Aorta (tissue), 5 donors: ENCODE measurements around the gene RALGAPA1. TPM values are rescaled to one million over a fixed set of nuclear protein-coding genes. Genes with fewer than 3 reads are reported as not detected.
A peak's percentile ranks its signal among the peaks of the same experiment; 100 is the strongest.
"Not testable (repeated sequence)": the region's sequence is repeated elsewhere in the genome, so short reads cannot be mapped to it uniquely, and the experiment has no call there.

ENCODE experiments used
- ATAC-seq: fragments of 200-7000 bp; cut with Tn5 transposase; one replicate; pipeline ENCODE4 v1.9.1; 2022; ENCODE audit warnings: moderate library complexity; ENCODE audit not compliant: low FRiP score
- DNase-seq, 2 donors: peaks; one replicate each; pipeline ENCODE4 v3.0.0-alpha.2; 2020
- H3K27ac ChIP-seq, 2 donors: one replicate each; pipeline ENCODE4 v1.5.1; 2013; ENCODE audit warnings: low read length in 2 of 2, mild to moderate bottlenecking in 2 of 2, moderate library complexity in 2 of 2, control low read depth in 1 of 2, inconsistent platforms in 1 of 2, low read depth in 1 of 2
- H3K27me3 ChIP-seq, 2 donors: one replicate each; pipeline ENCODE4 v1.6.1; 2013; ENCODE audit warnings: control low read depth in 1 of 2, low read length in 1 of 2, mild to moderate bottlenecking in 1 of 2, moderate library complexity in 1 of 2; ENCODE audit not compliant: insufficient read depth in 2 of 2, control insufficient read depth in 1 of 2
- H3K36me3 ChIP-seq, 2 donors: one replicate each; pipeline ENCODE4 v1.6.1; 2013; ENCODE audit warnings: control low read depth in 1 of 2, low read length in 1 of 2, mild to moderate bottlenecking in 1 of 2; ENCODE audit not compliant: insufficient read depth in 2 of 2, control insufficient read depth in 1 of 2
- H3K4me1 ChIP-seq, 2 donors: one replicate each; pipeline ENCODE4 v1.6.1; 2013; ENCODE audit warnings: low read length in 2 of 2, control low read depth in 1 of 2, mild to moderate bottlenecking in 1 of 2, moderate library complexity in 1 of 2; ENCODE audit not compliant: insufficient read depth in 2 of 2, control insufficient read depth in 1 of 2
- H3K4me3 ChIP-seq, 2 donors: one replicate each; pipeline ENCODE4 v1.5.1; 2013; ENCODE audit warnings: low read length in 2 of 2, control low read depth in 1 of 2, mild to moderate bottlenecking in 1 of 2
- H3K9me3 ChIP-seq: one replicate; pipeline ENCODE4 v1.6.1; 2013; ENCODE audit warnings: mild to moderate bottlenecking, low read length; ENCODE audit not compliant: control insufficient read depth
- WGBS, 2 donors: extraction: QIAGEN DNeasy Blood & Tissue Kit; methylation state at CpG; one replicate each; pipeline ENCODE4 v1.1.7; 2013; 5-methylcytosine and 5-hydroxymethylcytosine counted together
- intact Hi-C, 2 donors: fragments of 100-400 bp; cut with DNase I; formaldehyde crosslinking; loops; one replicate each; pipeline versions ENCODE4 v1.14.2 to v1.15.0; 2022
- long read RNA-seq, 2 donors: library from polyadenylated mRNA; unstranded; transcript quantifications; one replicate each; pipeline ENCODE4 v2.0.0, GENCODE V29; 2020 to 2021
- polyA plus RNA-seq, 2 donors: library from polyadenylated mRNA; stranded (reverse); fragments of 200-250 nt; gene quantifications; one replicate each; pipeline ENCODE4 v1.2.3, GENCODE V29; 2013
- total RNA-seq, 2 donors: library from RNA; stranded (reverse); fragmentation: NEBNext Ultra II Directional; extraction: Animal tissue kit (Norgen Biotek cat#: 25700); gene quantifications; one replicate each; pipeline ENCODE4 v1.2.1, GENCODE V29; 2021
- donor health status: healthy with polysubstance abuse.
- donor health status: Bipolar disorder and iron deficiency.
- donor health status: DM: no; HTN: no; CAD: no.
- donor health status: DM: no; HTN: no; CAD: no.
- donor health status: DM: yes; HTN: yes; CAD: no.

Gene RALGAPA1
- total RNA-seq (10 to 100 TPM; 90.8 to 91.0 TPM), polyA plus RNA-seq (10 to 100 TPM in 1 of 2 donors, 1 to 10 TPM in 1; 5.1 to 21.6 TPM)
- long read RNA-seq, donor 1, partial matches to known transcripts, result 40 of 55 reads
- long read RNA-seq, donor 1, other reads (novel, unspliced or antisense), result 15 of 55 reads
- long read RNA-seq, donor 2, partial matches to known transcripts, result 8 of 21 reads
- long read RNA-seq, donor 2, other reads (novel, unspliced or antisense), result 12 of 21 reads

DNA sequence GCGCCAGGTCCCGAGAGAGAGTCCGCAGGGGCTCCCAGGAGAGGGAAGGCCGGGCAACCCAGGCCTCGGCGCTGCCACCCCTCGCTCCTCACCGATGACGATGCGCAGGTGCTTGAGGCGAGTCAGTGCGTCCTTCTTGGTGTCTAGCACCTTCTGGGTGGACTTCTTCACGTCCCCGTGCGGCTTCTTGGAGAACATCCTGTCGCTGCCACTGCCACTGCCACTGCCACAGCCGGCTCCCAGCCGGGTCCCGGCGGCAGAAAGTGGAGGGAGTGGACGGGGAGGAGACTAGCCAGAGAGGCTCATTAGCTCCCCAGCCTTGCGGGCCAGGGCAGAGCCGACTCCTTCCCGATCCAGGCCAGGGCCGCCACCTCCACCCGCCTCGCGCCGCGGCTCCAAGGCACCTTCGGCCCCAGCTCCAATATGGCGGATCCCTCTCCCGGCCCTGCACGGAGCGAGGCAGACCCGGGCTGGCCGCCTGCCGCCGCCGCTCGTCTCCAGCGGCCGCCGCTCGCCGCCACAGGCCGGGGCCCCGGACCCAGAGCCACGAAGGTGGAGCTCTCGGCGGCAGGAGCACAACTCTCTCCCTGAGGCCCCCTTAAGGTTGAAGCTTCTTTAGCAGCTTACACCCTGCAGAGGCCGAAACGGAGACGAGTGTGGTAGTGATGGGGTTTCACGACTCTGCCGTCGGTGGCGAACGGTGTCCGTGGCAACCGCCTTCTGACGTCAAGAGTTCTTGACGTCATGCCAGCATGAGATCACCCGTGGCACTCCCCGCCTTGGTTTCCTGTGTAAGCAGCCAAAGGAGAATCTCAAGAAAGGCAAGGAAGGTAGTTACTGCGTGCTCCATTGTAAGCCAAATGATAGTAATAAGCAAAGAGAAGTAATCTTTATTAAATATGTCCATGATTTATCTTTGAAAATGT lies at the start of gene RALGAPA1:
TSS of gene RALGAPA1 (minus strand) at position 658 of the 926 bp plus-strand sequence. CDS start at position 198, 460 bp downstream.
- peak within 1 kb of the TSS; percentile 43 to 49 for H3K4me3 ChIP-seq
- H3K9me3 ChIP-seq, intact Hi-C loops, H3K4me1 ChIP-seq, H3K27me3 ChIP-seq, H3K36me3 ChIP-seq: not testable (repeated sequence)
- WGBS, 2 donors, result 0 to 1% methylated on average over 38 to 61 of the region's 66 CpGs
- ATAC-seq, result peak; percentile 99
- peak within 1 kb of the TSS; percentile 71 to 91 for H3K27ac ChIP-seq
- DNase-seq, result peak; percentile 95

DNA sequence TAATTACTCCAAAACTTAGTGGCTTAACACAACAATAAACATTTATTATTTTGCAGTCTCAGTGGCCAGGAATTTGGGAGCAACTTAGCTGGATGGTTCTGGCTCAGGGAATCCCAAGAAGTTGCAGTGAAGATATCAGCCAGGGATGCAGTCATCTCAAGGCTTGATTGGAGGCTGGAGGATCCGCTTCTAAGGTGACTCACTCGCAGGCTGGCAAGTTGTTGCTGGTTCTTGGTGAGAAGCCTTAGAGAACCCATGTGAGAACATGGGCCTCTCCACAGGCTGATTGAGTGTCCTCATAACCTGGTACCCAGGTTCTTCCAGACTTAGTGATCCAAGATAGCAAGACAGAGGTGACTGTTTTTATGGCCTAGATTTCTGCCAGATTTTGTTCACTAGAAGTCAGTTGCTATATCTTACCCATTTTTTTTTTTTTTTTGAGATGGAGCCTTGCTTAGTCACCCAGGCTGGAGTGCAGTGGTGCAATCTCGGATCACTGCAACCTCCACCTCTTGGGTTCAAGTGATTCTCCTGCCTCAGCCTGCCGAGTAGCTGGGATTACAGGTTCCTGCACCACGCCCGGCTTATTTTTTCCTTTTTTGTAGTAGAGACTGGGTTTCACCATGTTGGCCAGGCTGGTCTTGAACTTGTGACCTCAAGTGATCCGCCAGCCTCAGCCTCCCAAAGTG lies 49.6 kb upstream of the RALGAPA1 start:
- intact Hi-C loops, result no loop called here
- Histone ChIP-seq H3K4me1 (peaks cover 0 to 3% of the 10 kb centered on the region in 2 donors), H3K27ac (no peak overlapping the region), H3K9me3 (no peaks in the 10 kb centered on the region), H3K27me3 (no peaks in the 10 kb centered on the region), H3K4me3 (no peak overlapping the region), H3K36me3 (peaks cover 0 to 4% of the 10 kb centered on the region in 2 donors)
- DNase-seq (no peak), ATAC-seq (no peak)
- 96 to 97% methylated on average over 7 of the region's 7 CpGs for WGBS, 2 donors

DNA sequence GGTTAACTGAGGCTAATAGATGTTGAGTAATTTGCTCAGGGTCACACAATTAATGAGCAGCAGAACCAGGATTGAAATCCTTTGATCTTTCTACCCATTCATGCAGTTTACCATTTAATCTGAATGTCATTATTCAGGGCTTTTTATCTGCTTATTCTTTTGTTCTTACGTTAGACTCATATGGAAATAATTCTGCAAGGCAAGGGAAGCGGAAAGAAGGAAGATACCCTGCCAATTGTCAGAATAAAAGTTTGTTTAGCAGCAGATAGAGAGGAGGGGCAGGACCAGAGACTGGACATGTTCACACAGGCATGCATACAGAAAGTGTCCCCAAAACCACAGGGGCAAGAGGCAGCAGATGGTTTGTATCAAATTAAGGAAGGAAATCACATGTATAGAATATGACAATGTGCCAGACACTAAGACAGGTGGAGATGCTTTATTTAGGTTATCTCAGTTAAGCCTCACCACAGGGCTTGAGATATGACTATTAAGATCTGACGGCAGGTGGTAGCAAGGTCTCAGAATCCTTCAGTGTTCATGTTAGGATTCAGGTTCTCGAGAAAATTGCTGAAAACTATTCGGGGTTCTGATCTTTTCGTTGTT lies 46.9 kb upstream of the RALGAPA1 start:
- 90 to 92% methylated on average over 6 of the region's 6 CpGs for WGBS, 2 donors
- ATAC-seq (no peak), DNase-seq (no peak)
- H3K4me3 ChIP-seq, result no peak overlapping the region
- intact Hi-C loops, result no loop called here
- H3K27ac ChIP-seq, result no peak overlapping the region
- H3K27me3 ChIP-seq, result no peaks in the 10 kb centered on the region
- no peaks in the 10 kb centered on the region for H3K9me3 ChIP-seq
- H3K4me1 ChIP-seq, result peaks cover 0 to 3% of the 10 kb centered on the region in 2 donors
- H3K36me3 ChIP-seq, result peaks cover 0 to 2% of the 10 kb centered on the region in 2 donors

DNA sequence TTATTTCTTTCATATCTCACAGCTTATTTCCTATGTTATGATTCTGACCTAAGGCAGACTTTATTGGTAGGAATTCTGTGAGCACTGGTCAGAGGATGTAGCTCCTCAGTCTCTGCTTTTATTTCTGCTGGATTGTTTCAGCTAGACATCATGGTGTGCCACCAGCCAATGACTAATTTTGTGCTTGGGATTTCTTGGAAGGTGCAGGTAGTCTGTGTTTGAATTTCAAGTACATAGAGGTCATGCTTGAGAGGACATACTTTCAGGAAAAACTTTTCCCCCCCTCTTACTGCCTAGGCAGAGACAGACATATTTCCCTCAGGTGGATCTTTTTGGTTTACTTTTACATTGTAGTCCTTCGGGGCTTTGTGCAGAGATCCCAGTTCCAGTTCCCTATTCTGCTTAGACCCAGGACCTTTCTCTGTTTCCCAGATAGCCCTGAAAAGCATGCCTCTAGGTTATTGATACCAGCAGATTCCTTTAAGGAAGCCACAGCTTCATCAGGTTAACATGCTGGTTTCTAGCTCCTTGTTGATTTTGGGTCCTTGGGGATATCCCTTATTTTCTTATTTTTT lies 45.7 kb upstream of the RALGAPA1 start:
- Histone ChIP-seq H3K4me1 (no peaks in the 10 kb centered on the region), H3K36me3 (peaks cover 0 to 2% of the 10 kb centered on the region in 2 donors), H3K27ac (no peak overlapping the region), H3K27me3 (no peaks in the 10 kb centered on the region), H3K9me3 (no peaks in the 10 kb centered on the region), H3K4me3 (no peak overlapping the region)
- DNase-seq (no peak), ATAC-seq (no peak)
- intact Hi-C loops, result no loop called here
- WGBS, 2 donors, result 83 to 93% methylated on average over 1 of the region's 1 CpG

DNA sequence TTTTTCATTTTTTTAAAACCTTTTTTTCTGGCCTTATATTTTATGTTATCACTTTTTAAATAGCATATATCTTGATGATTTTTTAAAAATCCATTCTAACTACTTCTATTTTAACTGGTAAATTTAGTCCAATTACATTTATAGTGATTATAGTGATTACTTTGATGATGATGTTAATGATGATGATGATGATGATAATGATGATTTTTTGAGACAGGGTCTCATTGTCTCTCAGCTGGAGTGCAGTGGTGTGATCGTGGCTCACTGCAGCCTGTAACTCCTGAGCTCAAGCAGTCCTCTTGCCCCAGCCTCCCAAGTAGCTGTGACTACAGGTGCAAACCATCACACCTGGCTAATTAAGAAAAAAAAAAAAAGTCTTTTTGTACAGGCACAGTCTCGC lies 44.1 kb upstream of the RALGAPA1 start:
- Histone ChIP-seq H3K4me1 (no peaks in the 10 kb centered on the region), H3K9me3 (no peaks in the 10 kb centered on the region), H3K4me3 (no peak overlapping the region), H3K27me3 (no peaks in the 10 kb centered on the region), H3K36me3 (peaks cover 0 to 2% of the 10 kb centered on the region in 2 donors), H3K27ac (no peak overlapping the region)
- WGBS, 2 donors, result 99 to 100% methylated on average over 2 of the region's 2 CpGs
- DNase-seq, result no peak
- intact Hi-C loops, result no loop called here
- ATAC-seq, result no peak

DNA sequence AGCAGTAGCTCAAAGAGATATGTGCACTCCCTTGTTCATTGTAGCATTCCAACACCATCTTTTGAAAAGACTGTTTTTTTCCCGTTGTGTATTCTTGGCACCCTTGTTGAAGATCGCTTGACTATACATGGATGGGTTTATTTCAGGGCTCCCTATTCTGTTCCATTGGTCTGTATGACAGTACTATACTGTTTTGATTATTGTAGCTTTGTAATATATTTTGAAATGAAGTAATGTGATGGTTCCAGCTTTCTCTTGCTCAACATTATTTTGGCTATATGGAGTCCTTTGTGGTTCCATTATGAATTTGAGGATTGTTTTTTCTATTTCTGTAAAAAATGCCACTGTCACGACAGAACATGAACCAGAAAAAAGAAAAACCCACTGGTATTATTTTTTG lies 42.7 kb upstream of the RALGAPA1 start:
- no peaks in the 10 kb centered on the region for H3K4me1 ChIP-seq
- DNase-seq (no peak), ATAC-seq (no peak)
- H3K27ac ChIP-seq, result no peak overlapping the region
- H3K4me3 ChIP-seq, result no peak overlapping the region
- WGBS, 2 donors, result 98 to 100% methylated on average over 3 of the region's 3 CpGs
- H3K27me3 ChIP-seq, result no peaks in the 10 kb centered on the region
- H3K36me3 ChIP-seq, result peaks cover 0 to 2% of the 10 kb centered on the region in 2 donors
- intact Hi-C loops, result no loop called here
- no peaks in the 10 kb centered on the region for H3K9me3 ChIP-seq

DNA sequence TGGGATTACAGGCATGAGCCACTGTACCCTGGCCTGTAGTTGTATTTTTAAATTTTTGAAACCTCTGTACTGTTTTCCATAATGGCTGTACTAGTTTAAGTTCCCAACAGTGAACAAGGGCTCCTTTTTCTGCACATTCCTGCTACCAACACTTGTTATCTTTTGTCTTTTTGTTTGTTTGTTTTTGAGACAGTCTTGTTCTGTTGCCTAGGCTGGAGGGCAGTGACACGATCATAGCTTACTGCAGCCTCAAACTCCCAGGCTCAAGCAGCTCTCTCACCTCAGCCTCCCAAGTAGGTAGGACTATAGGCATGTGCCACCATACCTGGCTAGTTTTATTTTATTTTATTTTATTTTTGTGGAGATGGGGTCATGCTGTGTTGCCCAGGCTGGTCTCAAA lies 40.0 kb upstream of the RALGAPA1 start:
- intact Hi-C loops, result no loop called here
- WGBS, 2 donors, result 86 to 88% methylated on average over 1 of the region's 1 CpG
- no peak overlapping the region for H3K27ac ChIP-seq
- no peaks in the 10 kb centered on the region for H3K9me3 ChIP-seq
- no peaks in the 10 kb centered on the region for H3K27me3 ChIP-seq
- no peak for ATAC-seq
- no peak for DNase-seq
- no peak overlapping the region for H3K4me3 ChIP-seq
- H3K4me1 ChIP-seq, result no peaks in the 10 kb centered on the region
- H3K36me3 ChIP-seq, result peaks cover 0 to 2% of the 10 kb centered on the region in 2 donors

DNA sequence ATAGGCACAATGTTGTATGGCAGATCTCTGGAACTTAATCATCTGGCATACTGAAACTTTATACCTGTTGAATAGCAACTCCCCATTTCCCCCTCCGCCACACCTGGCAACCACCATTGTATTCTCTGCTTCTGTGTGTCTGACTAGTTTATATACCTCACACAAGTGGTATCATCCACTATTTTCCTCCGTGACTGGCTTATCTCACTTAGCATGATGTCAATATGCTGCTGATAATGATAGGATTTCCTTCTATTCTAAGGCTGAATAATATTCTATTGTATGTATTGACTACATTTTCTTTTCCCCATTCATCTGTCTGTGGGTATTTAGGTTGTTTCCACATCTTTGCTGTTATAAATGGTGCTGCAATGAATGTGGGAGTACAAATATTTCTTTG lies 38.5 kb upstream of the RALGAPA1 start:
- H3K36me3 ChIP-seq, result peaks cover 0 to 2% of the 10 kb centered on the region in 2 donors
- no peak overlapping the region for H3K4me3 ChIP-seq
- ATAC-seq, result no peak
- H3K27ac ChIP-seq, result no peak overlapping the region
- intact Hi-C loops, result no loop called here
- H3K9me3 ChIP-seq, result no peaks in the 10 kb centered on the region
- H3K27me3 ChIP-seq, result no peaks in the 10 kb centered on the region
- 90 to 92% methylated on average over 2 of the region's 2 CpGs for WGBS, 2 donors
- H3K4me1 ChIP-seq, result no peaks in the 10 kb centered on the region
- no peak for DNase-seq
